ENCODE results near the gene SORCS2.

- TF ChIP-seq FOXM1 (IDR thresholded peaks at IDR 0.05; ENCODE audit: borderline replicate concordance, low read depth): no peak
- TF ChIP-seq TCF12 (IDR thresholded peaks at IDR 0.05; ENCODE audit: low read depth): no peak
- no peak for TF ChIP-seq RAD21 (IDR thresholded peaks at IDR 0.05; ENCODE audit: low read depth)
- no peak for TF ChIP-seq EGR1 (IDR thresholded peaks at IDR 0.05)
- no peak for TF ChIP-seq CEBPB (IDR thresholded peaks at IDR 0.05)
- TF ChIP-seq EP300 (IDR thresholded peaks at IDR 0.05; ENCODE audit: borderline replicate concordance): no peak
- no peak for TF ChIP-seq TAF1 (IDR thresholded peaks at IDR 0.05; ENCODE audit: low read depth)
- no peak for TF ChIP-seq TEAD4 (IDR thresholded peaks at IDR 0.05)
- TF ChIP-seq MAX (IDR thresholded peaks at IDR 0.05): no peak
- no peak for TF ChIP-seq REST (IDR thresholded peaks at IDR 0.05; ENCODE audit: low read depth)
- no peak for TF ChIP-seq CREB1 (IDR thresholded peaks at IDR 0.05; ENCODE audit: low read depth)
Observed at GRCh38 chr4:7731437-7731836, 539.1 kb downstream of the SORCS2 start.

Data from Ishikawa (cell line).